GM18520 (cell line): ENCODE measurements around the gene FRMPD4.

Experiments used
- ATAC-seq: cut with Tn5 transposase; IDR thresholded peaks from one replicate; pipeline ENCODE4 v1.9.1; 2021; ENCODE audit not compliant: unreplicated experiment

FRMPD4 gene

DNA sequence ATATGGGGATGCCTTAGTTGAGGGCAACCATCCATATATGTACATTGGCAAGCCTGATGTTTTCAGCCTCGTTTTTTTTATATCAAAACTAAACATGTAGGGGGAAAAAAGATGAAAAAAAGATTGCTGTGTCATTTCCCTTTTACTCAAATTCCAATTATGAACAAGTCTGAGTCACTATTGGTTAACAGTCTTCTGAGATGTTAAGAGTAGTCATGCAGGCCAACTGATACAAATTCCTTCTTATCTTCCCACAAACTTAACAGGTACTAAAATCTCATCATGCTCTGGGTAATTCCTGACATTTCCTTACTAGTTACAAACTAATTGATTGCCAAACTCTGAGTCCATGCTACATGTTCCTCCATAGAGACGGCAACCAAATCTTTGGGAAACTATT lies 222.1 kb downstream of the FRMPD4 start:
- ATAC-seq: no peak

DNA sequence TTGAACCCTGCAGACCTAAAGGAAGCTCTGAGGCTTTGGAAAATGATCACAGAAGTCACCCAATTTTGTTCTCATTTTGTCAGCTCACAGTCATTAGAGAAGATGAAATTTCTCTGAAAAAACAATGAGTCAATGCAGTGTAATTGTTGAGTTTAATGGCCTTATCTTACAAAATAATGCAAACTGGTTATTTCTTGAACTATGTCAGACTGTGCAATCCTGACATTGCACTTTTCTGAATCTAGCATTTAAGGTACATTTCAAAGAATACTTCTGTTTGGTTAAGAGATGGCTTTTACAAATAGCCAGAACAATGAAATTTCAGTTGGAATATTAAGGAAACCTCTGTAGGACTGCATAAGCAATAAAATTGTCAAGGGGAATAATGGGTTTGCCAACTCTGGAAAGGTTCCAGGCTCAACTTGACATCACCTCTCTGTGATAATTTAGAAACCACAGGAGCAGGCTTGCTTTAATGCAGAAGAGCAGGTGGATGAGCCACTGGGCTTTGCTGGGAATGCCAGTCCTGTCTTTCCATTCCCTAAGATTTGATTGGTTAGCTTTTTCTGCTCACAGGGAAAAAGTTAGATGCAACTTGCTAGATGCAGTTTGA lies 222.8 kb downstream of the FRMPD4 start:
- ATAC-seq: no peak

DNA sequence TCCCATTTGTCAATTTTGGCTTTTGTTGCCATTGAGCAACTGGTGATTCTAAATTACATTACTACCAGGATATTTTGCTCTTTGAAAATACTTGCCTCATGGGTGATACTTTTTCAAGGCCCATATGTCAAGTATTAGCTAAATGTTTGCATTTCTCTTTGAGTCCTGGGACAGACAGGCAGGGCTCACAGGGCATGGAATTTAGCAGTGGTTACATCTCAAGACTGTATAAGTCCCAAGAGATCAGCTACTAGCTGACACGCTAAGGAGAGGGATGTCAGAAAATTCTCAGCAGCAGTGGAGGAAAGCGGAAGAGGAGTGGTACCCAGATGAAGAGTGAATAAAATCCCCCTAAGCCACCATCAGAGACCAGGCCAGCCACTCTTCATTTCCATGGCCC lies 224.9 kb downstream of the FRMPD4 start:
- no peak for ATAC-seq

DNA sequence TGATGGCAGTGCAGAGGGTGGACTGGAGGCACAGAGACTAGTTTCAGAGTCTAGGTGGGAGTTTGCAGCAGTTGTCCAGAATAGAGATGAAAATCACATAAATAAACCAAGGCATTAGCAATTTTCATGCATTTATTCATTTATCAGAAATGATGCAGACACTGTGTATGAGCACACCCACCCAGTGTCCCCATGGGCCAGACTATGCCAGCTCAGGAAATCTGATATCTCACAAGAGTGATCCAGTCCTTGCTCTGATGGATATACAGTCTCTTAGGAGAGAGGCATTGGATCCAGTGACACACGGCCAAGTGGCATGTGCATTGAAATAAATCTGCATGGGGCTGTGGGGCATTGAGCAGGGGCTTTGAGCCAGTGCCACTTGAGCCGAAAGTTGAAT lies 228.2 kb downstream of the FRMPD4 start:
- ATAC-seq: no peak

DNA sequence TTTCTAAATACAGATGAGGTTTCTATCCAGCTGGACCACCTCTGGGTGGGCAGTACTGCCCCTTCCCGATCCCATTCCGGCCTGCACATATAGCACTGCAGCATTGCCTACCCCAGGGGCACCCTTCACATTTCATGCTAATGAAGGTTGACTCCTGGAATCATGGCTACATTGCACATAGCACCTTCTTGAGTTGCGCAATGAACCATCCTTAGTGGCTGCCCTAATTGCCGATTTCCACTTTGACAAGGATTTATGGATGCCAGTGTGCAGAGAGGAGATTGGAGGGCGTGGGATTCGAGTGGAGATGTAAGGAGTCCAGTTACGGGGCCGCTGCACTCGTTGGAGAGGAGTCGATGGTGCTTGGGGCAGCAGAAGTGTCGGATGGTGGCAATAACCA lies 229.0 kb downstream of the FRMPD4 start:
- ATAC-seq: no peak

DNA sequence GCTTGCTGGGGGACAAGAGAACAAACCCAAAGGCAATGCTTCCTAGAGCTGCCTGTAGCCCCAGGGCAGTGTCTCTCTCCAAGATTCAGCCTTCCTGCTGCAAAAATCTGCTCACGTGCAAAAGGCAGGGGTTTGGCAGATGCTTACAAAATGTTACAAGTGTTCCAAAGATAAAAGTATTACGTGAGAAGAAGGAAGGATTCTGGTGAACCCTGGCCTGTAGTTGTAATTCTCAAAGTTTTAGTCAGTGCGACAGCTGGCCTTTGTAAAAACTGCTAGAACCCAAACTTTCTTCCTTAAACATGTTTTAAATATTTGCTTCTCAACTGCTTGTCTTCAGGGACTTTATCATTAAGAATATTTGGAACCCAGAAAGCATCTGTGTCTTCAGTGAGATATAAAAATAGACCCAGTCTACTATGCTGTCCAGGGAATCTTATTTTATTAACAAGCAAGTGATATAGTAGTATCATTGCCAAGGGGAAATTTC lies 232.3 kb downstream of the FRMPD4 start:
- ATAC-seq: no peak

DNA sequence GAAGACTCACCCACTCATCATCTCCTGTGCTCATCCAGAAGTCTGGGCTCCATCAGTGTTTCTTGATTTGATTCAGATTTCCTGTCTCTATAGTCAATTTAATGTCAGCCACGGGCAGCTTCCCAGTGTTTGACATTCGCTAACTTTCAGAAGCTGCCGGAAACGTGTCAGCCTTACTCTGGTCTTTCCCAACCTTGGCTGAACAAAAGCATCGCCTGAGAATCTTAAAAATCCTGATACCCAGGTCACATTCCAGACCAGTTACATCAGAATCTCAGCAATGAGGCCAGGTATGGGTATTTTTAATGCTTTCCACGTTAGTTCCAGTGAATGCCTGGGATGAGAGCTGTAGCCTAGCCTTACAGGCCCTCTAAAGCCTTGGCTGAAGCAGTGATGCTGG lies 233.8 kb downstream of the FRMPD4 start:
- no peak for ATAC-seq

DNA sequence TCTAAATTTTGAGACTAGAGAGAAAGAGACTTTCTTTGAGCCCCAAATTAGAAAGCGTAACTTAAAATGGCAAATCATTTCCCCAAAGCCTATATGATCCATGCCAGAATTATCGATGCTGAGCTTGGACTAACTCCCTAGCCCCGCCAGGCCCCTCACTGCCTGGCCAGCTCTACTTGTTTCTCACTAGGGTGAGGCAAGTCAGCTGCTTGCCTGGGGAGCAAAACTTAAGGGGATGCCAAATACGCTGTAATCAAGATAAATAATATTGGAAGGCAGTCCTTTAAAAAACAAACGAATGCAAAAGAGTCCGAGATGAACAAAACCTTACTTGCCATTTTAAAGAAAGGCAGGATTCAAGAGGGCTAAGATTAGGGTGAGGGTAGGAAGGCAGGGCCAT lies 236.0 kb downstream of the FRMPD4 start:
- no peak for ATAC-seq

DNA sequence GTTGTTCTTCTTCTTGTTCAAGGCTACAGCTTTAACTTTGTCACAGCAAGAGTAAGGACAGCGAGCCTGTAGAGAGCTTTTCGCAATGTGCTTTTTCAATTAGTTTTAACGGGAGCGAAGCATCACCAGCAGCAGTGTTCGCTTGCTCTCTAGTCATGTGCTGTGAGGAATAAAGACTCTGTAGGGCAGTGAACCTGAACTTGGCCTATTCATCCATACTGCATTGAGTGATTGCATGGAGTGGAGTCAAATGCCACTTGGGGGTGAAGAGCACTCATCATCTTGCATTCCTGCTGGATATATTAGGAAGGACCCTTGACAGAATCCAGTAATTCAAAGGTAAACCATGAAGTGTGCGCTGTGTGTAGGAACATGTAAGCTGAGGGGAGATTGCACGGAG lies 240.0 kb downstream of the FRMPD4 start:
- no peak for ATAC-seq

DNA sequence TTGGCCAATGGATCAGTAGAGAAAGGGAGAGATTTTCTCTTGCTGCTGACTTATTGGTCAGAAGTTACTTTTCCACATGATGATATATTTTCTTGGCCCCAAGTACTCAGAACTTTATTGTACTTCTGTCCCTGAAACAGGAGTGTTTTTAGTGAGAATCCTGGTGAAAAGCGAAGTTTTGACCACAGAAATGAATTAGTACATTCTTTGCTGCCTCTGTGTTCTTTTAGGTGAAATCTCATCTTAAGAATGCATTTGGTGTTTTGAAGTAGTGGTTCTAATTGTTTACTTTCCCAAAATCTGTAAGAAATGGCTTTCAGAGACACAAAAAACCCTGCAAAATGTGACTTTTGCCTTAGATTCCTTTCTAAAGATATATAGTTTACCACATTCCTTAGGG lies 240.4 kb downstream of the FRMPD4 start:
- ATAC-seq: no peak

DNA sequence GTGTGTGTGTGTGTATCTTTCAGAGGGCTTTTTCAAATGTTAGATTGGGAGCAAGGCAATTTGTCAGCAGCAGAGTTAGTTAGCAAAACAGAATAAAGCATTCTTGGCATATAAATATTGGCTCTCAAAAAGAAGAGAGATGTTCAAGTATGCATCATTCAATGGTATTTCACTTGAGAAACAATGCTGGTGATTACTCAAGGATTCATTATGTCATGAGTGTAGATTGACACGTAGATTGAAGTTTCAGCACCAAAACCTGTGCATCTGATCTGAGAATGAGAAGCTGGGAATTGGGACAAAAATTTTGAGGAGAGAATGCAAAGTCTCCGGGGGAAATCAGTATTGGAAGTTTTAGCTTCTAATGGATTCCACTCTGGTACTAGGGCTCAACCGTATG lies 241.4 kb downstream of the FRMPD4 start:
- ATAC-seq: no peak

DNA sequence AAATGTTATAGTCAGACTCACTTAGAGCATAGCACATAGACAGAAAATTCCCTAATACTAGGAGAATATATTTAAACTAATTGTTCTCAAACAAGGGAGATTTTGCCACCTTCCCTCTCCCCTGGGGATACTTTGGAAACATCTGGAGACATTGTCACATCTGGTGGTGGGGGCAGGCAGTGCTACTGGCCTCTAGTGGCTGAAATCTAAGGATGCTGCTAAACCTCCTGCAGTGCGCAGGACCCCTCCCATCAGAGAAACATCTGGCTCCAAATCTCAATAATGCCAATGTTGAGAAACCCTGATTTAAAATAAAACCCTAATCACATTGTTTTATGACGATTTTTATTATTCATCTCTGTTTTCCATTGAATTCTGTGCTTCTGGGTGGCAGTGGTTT lies 244.9 kb downstream of the FRMPD4 start:
- no peak for ATAC-seq

DNA sequence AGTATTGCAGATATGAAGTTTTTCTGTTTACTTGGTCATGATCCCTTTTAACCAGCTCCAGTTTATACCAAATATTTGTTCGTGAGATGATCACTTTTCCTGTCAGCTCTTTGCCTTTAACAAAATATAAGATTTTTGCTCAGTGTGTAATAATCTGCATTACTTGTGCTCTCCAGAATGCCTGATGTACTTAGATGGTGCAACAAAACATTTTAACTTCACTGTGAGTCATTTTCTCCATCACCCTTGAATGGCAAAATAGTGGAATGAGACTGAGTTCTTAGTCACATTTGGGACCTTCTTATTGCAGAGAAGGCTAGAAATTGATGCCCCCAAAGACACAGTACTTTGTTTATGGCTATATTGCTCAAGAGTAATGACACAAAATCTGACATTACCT lies 252.0 kb downstream of the FRMPD4 start:
- no peak for ATAC-seq

DNA sequence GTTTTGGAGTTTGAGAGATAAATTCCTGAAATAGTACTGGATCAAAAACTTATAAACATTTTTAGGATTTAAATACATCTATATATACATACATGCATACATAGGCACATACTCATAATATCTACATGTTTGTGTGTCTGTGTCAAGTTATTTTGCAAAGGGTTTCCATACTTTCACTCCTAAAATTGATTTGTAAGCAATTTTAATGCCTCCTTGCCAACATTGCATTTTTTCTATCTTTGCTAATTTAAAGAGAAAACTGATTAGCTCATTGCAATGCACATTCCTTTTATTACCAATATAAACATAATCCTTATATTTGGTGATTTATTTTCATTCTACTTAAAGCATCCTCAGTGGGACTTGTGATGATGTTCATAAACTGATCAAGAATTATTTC lies 258.3 kb downstream of the FRMPD4 start:
- no peak for ATAC-seq

DNA sequence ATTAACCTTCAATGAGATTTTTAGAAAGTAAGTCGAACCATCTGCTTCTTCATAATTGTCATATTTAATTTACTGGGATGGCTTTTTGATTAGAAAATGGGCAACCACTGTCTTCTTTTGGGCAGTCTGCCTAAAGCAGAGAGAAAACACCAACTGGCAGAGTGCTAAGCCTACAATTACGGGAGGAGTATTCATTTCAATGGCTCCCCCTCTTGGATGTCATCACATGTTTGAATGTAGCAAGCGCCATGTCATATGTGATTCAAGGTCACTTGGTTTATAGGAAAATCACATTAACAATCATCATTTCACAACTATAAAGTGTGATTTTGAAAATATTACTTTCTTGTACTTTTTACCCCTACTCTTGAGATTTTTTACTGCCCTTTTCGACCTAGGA lies 261.9 kb downstream of the FRMPD4 start:
- ATAC-seq: no peak

DNA sequence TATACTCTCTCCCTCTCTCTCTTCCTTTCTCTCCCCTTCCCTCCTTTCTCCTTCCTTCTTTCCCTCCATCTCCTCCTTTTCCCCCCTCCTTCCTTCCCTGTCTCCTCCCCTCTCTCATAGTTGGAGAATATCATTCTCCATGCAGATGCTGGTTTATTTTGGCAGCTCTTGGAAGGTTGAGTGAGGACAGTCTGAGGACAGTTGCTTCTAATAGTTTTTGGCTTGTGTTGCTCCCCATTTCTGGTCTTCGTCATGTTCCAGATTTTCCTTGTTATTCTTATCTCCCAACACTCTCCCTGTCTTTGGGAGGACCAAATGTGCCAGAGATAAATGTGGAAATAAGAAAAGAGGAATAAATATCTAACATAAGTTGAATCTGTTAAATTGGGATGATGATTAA lies 263.0 kb downstream of the FRMPD4 start:
- ATAC-seq: no peak

DNA sequence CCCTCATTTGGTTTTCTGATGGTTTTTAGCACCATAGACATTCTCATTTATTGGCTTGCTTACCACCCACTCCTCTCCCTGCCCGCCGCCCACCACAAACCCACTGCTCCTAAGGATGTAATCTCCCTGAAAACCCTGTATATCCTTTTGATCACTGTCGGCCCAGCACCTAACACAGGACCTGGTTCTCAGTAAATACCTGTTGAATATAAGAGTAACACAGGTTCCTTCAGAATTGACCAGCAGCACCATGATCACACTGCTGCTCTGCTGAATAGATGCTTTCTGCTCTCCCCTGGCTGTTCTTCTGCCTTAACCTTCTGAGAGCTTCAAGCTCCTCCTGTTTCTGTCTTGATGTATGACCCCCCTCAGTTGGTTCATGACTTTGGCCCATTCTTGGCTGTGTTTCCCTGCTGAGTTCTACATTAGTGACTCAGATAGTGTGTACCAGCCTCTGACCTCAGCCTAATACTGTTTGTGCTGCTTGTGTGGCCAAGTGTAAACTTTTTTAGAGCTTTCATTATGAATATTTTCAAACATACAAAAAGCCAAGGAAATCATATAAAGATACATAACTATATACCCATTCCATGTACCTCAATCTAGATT lies 265.3 kb downstream of the FRMPD4 start:
- ATAC-seq: no peak

DNA sequence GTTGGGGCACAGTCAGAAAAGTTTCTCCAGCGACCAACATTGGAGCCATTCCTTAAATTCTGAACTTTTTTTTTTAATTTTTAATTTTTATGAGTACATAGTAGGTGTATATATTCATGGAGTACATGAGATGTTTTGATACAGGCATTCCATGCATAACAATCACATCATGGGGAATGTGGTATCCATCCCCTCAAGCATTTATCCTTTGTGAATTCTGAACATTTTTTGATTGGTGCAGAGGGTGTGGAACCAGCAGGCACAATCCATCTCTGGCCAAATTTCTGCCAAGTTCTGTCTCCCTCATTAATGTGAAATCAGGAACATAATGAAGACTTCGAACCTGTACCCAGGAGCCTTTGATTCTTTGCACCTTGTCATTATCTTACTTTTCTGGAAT lies 267.0 kb downstream of the FRMPD4 start:
- ATAC-seq: no peak

DNA sequence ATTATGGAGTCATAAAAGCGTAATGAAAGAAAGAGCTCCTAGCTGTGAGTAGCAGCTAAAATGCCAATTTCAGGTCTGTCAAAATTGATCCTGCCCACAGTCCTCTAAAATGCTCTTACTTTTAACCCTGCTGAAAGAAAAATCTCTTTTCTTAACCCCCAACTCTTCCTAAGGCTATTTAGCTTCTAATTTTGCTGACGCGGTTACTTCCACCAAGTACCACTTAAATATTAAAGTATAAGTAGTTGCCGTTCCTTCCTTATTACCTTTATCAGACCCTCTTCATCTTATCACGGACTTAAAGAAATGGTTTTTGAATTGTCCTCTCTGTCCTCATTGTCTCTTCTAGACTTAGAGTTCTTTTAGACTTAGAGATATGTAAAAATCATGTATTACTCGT lies 272.2 kb downstream of the FRMPD4 start:
- ATAC-seq: no peak

DNA sequence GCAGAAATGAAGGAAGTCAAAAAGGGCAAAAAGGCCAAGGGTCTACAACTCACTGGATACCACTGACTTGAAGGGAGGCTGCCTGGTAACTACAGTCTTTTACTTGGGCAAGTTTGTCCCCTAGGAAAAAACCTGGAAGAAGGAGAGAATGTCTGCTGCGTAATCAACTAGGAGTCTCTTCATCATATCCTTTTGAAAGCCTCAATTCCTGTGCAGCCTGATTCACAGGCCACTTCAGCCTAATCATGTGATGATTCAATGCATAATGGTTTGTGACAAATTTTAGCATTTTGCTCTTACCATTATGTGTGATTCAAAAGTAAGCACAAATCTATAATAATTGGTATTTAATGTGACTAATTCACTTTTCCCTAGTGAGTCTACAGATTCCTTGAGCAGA lies 273.6 kb downstream of the FRMPD4 start:
- no peak for ATAC-seq

DNA sequence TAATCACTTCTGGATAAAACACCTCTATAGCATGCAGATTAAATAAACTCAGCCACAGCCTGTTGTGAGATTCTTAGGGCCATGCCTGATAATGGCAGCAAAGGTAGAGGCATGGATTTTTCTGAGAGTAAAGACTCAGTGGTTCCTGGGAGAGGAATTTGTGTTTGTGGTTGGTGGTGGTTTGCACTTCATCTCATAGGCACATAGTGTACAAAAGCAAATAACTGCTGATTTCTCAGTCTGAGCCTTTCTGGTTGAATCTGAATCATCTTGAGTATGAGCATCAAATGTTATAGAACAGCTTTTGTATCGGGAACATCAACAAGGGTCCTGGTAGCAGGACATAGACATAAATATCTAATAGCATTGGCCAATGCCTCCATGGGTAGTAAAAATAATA lies 274.3 kb downstream of the FRMPD4 start:
- no peak for ATAC-seq

DNA sequence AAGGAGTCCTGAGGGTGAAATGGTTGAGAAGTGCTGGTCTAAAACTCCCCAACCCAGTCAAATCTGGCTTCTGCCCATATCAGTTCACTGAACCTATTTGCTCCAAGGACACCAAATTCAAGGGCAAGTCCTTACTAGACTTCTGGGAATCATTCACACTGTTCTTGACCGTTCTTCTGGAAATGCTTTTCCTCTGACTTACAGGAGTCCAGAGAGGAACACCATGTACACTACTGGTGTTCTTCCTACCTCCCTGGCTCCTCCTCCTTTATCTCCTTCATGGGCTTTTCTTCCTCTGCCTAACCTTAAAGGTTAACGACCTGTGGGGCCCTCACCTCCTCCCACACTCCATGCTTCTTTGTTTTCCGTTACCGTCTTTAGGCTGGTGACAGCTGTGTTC lies 281.3 kb downstream of the FRMPD4 start:
- no peak for ATAC-seq

DNA sequence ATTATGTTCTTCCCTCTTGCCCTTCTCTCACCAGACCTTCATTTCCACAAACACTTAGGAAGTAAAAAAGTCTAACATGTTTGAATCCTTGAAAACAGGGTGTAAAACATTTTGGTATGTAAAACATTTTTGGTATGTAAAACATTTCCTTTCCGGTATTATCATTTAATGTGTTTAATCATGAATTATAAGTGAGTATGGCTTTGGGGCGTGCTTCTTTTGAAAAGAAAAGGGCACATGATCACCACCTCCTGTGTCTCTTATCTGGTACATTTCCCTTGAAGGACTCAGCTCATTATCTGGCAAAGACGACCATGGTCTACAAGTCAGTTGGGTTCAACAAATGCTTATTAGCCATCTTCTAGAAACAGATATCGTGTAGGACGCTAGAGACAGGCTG lies 283.6 kb downstream of the FRMPD4 start:
- no peak for ATAC-seq
